Activated T-cell treated with anti-CD3 and anti-CD28 coated beads for 4 hours (primary cell): ENCODE results near the gene ADAM15.

Source experiments
- DNase-seq: peaks from one replicate; pipeline ENCODE4 v3.0.0-alpha.2; 2020

Gene ADAM15

DNA sequence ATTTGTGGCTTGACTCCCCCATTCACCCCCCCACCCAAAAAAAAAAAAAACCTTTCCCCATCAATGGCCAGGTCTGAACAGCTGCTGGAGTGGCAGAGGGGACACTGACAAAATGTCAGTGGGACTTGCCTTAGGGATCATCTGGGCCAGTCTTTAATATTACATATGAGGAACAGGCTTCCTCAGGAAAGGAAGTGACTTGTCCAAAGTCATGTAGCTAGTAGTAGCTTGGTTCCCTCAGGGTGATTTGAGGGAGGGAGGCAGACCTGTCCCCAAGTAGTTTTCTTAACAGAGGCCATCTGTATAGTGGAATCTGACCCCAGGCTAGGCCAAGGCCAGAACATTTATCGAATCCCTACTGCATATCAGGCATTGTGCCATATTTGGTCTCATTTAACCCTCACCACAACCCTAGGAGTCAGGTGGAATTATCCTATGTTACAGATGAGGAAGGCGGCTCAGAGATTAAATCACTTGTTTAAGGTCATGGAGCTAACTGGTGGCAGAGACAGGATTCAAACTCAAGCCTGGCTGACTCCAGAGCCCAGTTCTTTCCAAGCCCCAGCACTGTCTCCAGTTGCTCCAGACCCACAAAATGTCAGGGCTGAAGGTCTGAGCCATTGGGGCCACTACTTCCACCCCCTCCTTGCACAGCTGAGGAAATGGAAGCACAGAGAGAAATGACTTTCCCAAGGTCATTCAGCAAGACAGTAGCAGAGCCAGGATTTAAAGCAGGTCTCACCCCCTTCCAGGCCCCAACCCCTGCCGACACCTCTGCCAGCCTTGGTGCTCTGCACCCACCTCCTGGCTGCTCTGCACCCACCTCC is 38.1 kb upstream of the ADAM15 start:
- no peak for DNase-seq

DNA sequence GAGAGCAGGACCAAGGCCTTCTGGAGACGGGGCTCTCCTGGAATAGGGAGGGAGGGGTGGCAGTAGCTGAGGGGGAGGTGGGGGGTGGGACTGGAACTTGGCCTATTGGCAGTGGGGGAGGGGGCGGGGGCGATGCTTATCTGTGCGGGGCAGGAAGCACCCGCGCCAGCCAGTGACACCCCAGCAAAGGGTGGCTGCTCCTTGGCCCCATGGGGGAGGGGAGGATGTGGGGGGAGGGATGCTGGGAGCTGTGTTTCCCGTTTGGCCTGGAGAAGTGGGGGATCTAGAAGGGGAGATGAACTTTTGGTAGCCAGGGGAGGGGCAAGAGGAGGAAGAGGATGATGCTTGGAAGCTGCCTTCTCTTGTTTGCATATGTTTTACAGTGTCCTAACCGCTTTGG is 37.5 kb upstream of the ADAM15 start:
- no peak for DNase-seq

DNA sequence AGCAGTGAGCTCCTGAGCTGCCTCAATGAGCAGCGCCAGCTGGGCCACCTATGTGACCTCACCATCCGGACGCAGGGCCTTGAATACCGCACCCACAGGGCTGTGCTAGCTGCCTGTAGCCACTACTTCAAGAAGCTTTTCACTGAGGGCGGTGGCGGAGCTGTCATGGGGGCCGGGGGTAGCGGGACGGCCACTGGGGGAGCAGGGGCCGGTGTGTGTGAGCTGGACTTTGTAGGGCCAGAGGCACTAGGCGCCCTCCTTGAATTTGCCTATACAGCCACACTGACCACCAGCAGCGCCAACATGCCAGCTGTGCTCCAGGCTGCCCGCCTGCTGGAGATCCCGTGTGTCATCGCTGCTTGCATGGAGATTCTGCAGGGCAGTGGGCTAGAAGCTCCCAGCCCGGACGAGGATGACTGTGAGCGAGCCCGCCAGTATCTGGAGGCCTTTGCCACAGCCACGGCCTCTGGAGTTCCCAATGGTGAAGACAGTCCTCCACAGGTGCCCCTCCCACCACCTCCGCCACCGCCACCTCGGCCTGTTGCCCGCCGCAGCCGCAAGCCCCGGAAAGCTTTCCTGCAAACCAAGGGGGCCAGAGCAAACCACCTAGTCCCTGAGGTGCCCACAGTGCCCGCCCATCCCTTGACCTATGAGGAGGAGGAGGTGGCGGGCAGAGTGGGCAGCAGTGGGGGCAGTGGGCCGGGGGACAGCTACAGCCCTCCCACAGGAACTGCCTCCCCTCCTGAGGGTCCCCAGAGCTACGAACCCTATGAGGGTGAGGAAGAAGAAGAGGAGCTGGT is 36.2 kb upstream of the ADAM15 start:
- no peak for DNase-seq

DNA sequence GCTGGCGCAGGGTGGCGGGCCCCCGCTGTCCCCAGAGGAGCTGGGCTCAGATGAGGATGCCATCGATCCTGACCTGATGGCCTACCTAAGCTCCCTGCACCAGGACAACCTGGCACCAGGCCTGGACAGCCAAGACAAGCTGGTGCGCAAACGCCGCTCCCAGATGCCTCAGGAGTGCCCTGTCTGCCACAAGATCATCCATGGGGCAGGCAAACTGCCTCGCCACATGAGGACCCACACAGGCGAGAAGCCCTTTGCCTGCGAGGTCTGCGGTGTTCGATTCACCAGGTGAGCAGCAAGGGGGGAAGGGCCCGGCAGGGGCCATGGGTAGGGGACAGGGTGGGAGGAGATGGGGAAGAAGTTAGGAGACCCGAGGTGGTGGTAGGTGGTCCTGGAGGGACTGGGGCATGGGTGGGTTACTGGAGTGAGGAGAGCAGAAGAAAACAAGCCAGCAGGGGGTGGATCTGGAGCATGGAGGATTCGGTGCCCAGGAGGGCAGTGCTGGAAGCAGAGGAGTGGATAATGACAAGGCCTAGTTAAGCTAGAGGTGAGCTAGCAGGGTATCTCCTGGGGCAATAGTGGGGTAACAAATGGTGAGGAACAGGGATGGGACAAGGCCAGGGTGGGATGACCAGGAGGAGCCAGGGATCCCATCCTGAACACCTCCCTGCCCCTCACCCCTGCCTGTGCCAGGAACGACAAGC is 35.4 kb upstream of the ADAM15 start:
- DNase-seq: no peak

DNA sequence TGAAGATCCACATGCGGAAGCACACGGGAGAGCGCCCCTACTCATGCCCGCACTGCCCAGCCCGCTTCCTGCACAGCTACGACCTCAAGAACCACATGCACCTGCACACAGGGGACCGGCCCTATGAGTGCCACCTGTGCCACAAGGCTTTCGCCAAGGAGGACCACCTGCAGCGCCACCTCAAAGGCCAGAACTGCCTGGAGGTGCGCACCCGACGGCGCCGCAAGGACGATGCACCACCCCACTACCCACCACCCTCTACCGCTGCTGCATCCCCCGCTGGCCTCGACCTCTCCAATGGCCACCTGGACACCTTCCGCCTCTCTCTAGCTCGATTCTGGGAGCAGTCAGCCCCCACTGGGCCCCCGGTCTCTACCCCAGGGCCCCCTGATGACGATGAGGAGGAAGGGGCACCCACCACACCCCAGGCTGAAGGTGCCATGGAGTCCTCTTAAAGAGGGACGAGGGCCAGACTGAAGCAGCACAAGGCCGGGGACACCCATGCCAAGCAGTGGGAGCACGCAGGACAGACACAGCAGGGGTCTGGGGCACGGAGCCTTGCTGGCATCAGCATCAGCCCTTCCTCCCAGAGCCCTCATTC is 34.8 kb upstream of the ADAM15 start:
- DNase-seq: no peak

DNA sequence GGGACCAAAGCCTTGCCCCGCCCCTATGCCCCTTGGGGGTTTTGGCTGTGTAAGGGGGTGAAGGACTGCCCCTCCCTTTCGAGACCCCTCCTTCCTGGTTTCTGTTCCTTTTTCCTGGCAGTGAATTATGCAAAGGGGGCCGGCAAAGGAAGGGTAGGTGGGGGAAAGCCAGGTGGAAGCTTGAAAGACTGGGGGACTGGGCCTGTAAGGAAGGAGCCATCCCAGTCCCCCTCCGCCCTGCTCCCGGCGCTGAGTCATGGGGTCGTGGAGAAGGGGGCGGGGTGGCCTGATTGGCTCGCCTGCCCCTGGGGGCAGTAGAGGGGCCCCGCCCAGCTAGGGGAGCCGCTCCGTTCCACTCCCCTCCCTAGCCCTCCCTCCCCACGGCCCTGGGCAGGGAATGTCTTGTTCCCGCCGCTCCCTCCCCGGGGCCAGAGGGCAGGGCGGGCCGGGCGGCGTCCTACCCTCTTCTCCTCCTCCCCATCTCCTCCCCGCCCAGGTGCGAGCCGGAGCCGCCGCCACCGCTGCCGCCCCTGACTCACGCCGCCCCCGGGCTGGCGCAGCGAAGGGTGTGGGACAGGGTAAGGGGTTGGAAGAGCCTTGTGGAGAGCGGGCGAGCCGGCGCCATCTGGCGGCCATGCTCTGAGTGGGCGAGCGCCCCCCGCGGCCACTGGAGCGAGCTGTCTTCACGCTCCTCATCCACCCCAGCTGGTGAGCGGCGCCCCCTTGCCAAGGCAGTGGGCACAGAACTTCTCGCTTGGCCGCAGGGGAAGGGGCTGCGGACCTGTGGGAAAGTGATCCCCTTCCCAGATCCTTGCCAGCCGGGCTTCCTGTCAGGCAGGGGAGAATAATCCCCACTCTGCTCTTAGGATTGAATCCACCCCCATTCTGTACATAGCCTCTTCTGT is 33.8 kb upstream of the ADAM15 start:
- DNase-seq: peak; percentile 90

DNA sequence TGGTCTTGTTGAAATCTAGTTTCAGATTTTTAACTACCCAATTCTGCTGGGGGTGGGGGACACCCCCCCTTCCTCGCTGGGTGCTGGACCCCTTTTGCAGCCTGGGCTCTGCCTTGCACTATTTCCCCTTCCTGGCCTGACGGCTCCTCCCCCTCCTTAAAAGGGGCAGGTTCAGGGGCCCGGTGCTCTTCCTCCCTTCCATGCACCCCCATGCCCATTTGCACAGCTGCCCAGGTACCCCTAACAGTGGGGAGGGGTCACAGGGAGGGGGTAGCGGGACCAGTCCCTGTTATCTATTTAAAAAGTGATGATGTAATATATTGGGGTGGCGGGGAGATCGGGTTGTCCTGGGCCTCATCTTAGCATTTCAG is 33.2 kb upstream of the ADAM15 start:
- no peak for DNase-seq

DNA sequence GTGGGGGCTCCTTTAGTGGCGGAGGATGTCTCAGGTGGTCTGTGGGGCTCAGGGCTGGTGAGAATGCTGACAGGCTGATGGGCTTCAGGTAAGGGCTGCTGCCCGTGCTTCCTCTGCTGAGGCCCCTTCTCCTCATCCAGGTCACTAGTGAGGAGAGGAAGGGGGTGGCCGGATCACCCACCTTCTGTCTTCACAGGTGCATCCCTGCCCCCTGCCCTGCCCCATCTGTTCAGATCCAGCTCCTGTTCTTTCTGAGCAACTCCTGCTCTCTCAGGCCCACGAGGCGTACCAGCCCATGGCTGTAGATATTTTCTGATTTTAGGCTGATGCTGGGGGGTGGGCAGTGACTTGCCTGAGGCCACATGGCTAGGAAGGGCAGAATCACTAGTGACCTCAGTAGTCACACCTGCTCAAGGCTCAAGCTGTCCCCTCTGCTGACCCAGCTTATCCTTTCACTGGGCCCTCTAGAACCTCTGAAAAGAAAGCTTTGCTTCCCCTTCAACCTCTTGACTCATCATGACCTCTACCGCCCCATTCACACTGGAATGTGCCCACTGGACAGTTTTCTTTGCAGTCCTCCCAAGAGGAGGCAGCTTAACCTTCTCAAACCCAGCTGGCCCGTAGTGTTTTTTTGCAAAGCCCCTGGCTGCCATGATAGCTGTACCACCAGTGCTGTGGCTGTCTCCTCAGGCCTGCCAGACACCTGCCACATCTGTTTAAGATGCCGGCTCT is 32.3 kb upstream of the ADAM15 start:
- DNase-seq: no peak

DNA sequence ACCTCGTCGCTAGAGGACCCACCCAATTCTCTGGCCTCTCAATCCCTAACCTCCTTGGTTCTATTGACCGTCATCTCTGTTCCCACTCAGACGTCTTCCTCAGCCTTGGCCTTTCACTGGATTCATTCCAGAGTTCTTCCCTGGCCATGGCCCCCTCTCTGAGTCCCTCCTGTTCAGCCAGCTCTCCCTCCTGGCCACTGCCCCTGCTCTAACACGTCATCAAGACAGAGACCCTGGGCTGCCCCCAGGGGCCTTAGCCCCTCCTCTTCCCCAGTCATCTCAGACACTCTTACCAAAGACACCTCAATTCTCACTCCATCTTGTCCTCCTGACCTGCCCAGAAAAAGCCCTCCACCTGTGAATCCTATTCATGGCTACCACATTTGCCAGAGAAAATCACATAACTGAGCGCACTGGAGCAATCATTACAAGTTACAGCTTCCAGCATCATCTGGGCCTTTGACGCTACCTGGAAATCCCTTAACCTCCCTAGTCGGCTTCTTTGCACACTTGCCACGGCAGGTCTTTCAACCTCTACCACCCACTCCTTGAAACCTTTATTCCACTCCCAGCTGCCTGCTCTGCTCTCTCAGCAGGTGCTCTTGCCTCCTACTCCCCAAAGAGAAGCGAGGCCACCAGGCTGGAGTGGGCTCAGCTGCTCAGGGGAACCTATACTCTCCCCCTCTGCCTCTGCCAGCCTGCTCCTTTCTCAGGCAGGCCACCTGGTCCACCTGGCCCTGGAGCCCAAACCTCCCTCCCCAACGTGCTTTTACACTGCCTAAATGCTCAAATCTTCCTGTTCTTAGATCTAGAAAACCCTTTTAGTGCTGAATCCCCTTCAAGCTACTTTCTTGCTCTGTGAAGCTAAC is 31.5 kb upstream of the ADAM15 start:
- DNase-seq: no peak

DNA sequence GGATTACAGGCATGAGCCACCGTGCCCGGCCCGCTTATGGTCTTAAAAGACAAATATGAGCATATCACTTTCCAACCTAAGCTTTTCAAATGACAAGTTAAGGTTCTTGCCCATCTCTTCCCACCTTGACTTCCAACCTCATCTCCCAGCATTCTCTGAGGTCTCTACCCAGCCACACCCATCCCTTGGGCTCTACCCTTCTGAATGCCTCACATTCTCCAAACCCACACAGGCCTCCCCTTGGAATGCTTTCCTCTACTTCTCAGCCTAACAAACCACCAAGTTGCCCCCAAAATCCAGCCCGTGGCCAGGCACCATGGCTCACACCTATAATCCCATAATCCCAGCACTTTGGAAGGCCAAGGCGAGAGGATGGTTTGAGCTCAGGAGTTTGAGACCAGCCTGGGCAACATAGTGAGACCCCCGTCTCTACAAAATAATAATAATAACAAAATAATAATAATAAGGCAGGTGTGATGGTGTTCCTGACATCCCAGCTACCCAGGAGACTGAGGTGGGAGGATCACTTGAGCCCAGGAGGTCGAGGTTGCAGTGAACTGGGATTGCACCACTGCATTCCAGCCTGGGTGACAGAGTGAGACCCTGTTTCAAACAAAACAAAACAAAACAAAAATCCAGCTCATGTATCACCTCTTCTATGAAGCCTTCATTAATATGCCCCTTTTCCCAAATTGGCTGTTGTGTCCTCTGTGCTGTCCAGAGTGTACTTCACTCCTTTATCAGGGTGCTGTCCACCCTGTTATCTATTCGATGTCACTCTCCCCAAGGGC is 28.8 kb upstream of the ADAM15 start:
- no peak for DNase-seq

DNA sequence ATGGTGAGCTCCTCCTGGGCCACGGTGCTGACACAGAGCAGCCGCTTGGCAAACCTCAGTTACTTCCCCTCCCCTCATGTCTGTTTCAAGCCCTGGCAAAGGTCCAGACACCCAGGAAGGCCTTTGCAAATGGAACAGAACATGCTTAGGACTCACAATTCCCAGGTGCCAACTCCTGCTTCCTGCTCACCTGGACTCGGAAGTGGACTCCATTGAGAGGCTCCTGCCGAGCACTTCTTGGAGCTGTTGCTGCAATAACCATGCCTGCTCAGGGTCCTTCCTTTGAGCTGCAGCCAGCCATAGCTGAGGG is 28.2 kb upstream of the ADAM15 start:
- no peak for DNase-seq

DNA sequence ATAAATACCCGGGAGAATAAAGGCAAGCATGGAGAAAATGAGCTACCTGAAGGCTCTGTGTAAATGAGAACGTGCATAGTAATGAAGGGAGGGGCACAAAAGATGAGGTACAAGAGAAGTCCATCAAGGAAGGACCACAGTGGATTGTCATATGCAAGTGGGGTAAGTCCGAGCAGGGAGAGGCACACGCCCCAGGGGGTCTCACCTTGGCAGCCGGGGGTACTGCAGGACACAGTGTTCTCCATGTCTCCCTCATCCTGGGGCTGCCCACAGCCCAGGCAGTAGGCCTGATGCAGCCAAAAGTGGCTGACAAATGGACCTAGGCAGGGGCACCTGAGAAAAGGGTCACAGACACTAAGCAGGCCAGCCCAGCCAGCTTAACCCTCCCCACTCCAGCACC is 27.5 kb upstream of the ADAM15 start:
- no peak for DNase-seq

DNA sequence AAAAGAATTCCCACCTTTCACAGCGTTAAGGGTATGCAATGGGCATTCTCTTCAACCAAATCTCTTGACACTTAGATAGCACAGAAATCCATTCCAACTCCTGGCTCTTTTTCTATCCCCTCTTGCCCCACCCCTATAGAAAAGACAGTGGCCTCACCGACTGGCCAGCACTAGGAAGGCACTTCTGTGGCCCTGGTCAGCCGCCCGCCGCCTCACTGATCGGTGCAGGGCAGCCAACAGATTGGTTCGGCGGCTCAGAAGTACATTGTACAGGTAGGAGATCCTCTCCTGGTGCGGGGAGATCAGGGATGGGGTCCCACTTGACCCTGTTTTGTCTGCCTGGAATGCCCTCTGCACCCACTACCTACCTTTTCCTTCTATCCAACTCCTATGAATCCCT is 26.8 kb upstream of the ADAM15 start:
- DNase-seq: no peak

DNA sequence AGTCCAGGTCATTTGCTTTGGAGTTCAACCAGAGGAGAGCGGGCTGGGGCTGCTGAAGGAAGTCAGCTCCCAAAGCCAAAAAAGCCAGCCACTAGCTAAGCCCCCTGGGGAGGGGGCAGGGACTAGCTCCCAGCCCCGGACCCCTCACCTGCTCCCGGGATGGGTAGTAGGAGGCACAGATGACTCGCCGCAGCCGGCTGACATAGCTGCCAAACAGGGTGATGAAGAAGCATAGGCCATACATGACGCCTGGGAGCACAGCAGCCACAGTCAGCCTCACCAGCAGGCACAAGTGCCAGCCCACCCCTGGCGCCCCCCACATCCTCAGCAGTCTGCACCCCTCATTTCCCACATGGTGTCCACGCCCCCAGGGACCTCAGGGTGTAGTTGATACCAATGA is 25.0 kb upstream of the ADAM15 start:
- no peak for DNase-seq

DNA sequence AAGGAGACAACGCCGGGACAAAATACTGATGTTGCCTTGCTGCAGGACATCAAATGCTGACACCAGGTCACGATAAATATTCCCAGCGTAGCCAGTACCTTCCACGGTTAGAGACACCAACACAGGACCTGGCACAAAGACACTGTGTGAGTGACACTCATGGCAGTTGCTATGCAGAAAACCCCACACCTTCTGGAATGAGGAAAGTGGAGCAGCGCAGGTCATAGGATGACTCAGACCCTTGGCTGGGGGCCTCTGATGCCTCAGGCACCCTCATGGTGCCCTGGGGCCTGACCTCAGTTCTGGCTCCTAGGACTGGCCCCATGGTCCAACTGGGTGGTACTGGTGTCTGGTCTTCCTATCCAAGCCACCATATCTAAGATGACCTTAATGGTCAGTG is 24.5 kb upstream of the ADAM15 start:
- no peak for DNase-seq

DNA sequence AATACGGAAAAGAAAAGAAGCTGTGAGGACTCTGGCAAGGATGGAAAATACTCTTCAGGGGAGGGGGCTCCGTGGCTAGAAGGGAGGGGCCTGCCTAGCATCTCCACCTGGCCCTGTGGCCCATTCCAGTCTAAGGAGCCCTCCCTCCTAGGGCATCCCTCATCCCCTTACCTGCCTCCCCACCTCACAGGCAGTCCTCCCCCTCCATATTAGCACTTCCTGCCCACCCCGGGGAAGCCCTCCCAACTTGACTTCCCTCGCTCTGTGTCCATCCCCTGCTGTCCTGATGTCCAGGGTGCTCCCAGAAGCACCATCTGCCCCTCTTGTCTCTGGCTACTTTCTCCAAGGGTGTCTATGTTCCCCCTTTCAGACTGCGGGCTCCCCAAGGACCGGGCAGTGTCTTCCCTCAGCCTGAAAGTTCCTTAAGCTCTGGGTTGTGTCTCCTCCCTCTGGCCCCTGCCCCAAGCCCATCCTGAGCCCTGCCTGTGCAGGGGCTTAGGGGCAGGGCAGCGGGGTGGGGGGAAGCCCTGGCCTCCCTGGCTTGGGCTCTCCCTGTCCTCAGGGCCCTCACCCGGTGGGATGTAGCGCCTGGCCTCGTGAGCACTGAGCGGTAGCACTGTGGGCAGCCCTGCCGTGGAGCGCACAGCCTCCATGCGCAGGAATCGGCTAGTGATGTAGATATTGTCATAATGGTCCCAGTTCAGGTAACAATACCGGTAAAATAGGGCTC is 21.4 kb upstream of the ADAM15 start:
- no peak for DNase-seq

DNA sequence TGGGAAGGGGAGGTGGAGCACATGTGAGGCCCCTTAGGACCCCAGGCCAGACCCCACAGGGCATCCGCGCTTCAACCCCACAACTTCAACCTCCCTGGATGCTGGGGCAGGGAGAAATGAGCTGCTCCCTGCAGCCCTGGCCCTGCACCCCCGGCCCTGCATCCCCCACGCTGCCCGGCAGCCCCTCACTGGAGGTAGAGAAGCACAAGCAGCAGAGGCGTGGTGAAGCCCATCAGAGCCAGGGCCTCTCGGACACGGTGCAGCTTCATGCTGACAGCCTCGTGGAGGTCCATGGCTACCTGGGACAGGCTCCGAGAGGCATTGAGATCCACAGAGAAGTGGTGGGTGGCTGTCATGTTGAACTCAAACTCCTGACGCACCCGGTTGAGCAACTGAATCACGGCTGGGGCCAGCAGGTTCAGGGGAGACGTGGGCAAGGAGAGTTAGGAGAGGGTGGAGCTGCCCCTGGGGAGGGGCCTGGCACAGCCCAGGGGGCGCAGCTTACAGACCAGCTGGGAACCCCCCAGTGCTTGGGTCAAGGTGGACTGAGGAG is 20.8 kb upstream of the ADAM15 start:
- no peak for DNase-seq

DNA sequence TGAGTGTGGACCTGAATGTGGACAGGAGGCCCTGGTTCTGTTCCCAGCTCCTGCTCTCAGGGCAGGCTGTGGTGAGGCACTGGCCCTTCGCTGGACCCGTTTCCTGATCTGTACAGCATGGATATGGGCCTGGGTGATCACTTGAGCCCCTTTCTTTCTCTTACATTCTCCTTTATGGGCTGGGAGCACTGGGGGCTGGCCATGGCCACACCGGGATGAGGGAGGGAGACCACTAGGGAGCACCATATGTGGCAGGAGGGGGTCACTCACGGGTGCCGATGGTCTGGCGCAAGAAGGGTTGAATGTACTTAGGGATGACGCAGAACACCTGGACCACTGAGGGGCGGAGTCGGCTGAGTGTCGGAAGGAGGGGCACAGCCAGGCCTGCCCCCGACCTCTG is 20.2 kb upstream of the ADAM15 start:
- DNase-seq: no peak

DNA sequence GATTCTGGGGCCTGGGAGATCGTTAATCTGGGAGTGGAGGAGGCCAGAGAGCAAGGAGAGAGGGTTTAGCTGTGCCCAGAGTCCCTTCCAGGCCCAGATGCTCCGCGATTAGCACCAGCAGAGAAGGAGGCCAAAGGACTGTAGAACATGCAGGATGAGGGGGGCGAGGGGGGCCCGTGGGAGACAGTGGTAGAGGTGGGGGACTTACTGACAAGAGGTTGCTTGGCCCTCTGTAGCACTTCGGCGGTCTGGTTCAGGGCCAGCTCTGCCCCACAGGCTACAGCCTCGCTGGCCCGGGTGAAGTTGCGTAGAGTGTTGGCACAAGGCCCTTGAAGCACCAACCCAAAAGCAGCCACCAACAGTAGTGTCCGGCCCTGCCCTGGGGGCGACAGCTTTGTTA is 18.2 kb upstream of the ADAM15 start:
- DNase-seq: no peak
